Nephron (organoid): ENCODE data around the gene ZNF3.

ENCODE experiments used
- H3K27ac Mint-ChIP-seq, 3 experiments: 2 replicates each; pipeline ENCODE4 v1.8.0; 2020; ENCODE audit warnings: mixed read lengths in 3 of 3, mild to moderate bottlenecking in 2 of 3, moderate library complexity in 1 of 3
- H3K27me3 Mint-ChIP-seq: 2 replicates; pipeline ENCODE4 v1.8.0; 2021; ENCODE audit warnings: low read depth, mild to moderate bottlenecking, moderate library complexity, mixed read lengths
- H3K36me3 Mint-ChIP-seq: 2 replicates; pipeline ENCODE4 v1.8.0; 2020; ENCODE audit warnings: low read depth, mixed read lengths
- H3K4me1 Mint-ChIP-seq: 2 replicates; pipeline ENCODE4 v1.8.0; 2020; ENCODE audit warnings: mixed read lengths
- H3K4me3 Mint-ChIP-seq, 3 experiments: 2 replicates each; pipeline ENCODE4 v1.8.0; 2020; ENCODE audit warnings: mild to moderate bottlenecking in 3 of 3, mixed read lengths in 3 of 3, moderate library complexity in 2 of 3
- H3K9me3 Mint-ChIP-seq: 2 replicates; pipeline ENCODE4 v1.8.0; 2020; ENCODE audit warnings: mixed read lengths
- CTCF ChIP-seq, 3 experiments: fragments of 200-600 bp; sonication (generic); IDR thresholded peaks; one replicate each; pipeline ENCODE4 v1.5.0; 2021; ENCODE audit warnings: antibody characterized with exemption in 3 of 3; ENCODE audit not compliant: unreplicated experiment in 3 of 3

Gene ZNF3

GRCh38 chr7:100034871-100035510, 46.5 kb downstream of the ZNF3 start:
- H3K4me1 Mint-ChIP-seq, result no peaks in the 10 kb centered on the region
- H3K27me3 Mint-ChIP-seq, result no peaks in the 10 kb centered on the region
- H3K27ac Mint-ChIP-seq, result no peak overlapping the region
- TF ChIP-seq CTCF (IDR thresholded peaks at IDR 0.05; ENCODE audit: unreplicated experiment in 3 of 3), result no peak
- H3K9me3 Mint-ChIP-seq, result peaks cover 7% of the 10 kb centered on the region
- peaks cover 85% of the 10 kb centered on the region for H3K36me3 Mint-ChIP-seq
- no peak overlapping the region for H3K4me3 Mint-ChIP-seq

GRCh38 chr7:100033526-100033925, 48.0 kb downstream of the ZNF3 start:
- Mint-ChIP-seq H3K27me3 (no peaks in the 10 kb centered on the region), H3K4me1 (no peaks in the 10 kb centered on the region), H3K9me3 (peaks cover 7% of the 10 kb centered on the region), H3K27ac (no peak overlapping the region), H3K36me3 (peaks cover 89% of the 10 kb centered on the region), H3K4me3 (no peak overlapping the region)
- TF ChIP-seq CTCF (IDR thresholded peaks at IDR 0.05; ENCODE audit: unreplicated experiment in 3 of 3), result no peak

- TF ChIP-seq CTCF (IDR thresholded peaks at IDR 0.05; ENCODE audit: unreplicated experiment in 3 of 3), result no peak
- H3K27ac Mint-ChIP-seq, result no peak overlapping the region
- peaks cover 7% of the 10 kb centered on the region for H3K9me3 Mint-ChIP-seq
- H3K4me1 Mint-ChIP-seq, result no peaks in the 10 kb centered on the region
- H3K27me3 Mint-ChIP-seq, result no peaks in the 10 kb centered on the region
- no peak overlapping the region for H3K4me3 Mint-ChIP-seq
- peaks cover 79% of the 10 kb centered on the region for H3K36me3 Mint-ChIP-seq
These were observed 51.9 kb downstream of the ZNF3 start for GRCh38 chr7:100029596-100029995.

GRCh38 chr7:100027197-100027596, 54.3 kb downstream of the ZNF3 start:
- Mint-ChIP-seq H3K36me3 (peaks cover 75% of the 10 kb centered on the region), H3K4me3 (no peak overlapping the region), H3K9me3 (no peaks in the 10 kb centered on the region), H3K27me3 (no peaks in the 10 kb centered on the region), H3K4me1 (no peaks in the 10 kb centered on the region), H3K27ac (no peak overlapping the region)
- no peak for TF ChIP-seq CTCF (IDR thresholded peaks at IDR 0.05; ENCODE audit: unreplicated experiment in 3 of 3)

- H3K27me3 Mint-ChIP-seq, result no peaks in the 10 kb centered on the region
- peaks cover 58% of the 10 kb centered on the region for H3K36me3 Mint-ChIP-seq
- no peaks in the 10 kb centered on the region for H3K9me3 Mint-ChIP-seq
- H3K27ac Mint-ChIP-seq, result no peak overlapping the region
- TF ChIP-seq CTCF (IDR thresholded peaks at IDR 0.05; ENCODE audit: unreplicated experiment in 3 of 3), result no peak
- H3K4me1 Mint-ChIP-seq, result no peaks in the 10 kb centered on the region
- no peak overlapping the region for H3K4me3 Mint-ChIP-seq
These were observed 57.4 kb downstream of the ZNF3 start for GRCh38 chr7:100024020-100024619.

GRCh38 chr7:100023526-100023925, 58.0 kb downstream of the ZNF3 start:
- no peak overlapping the region for H3K4me3 Mint-ChIP-seq
- no peaks in the 10 kb centered on the region for H3K27me3 Mint-ChIP-seq
- no peak overlapping the region for H3K27ac Mint-ChIP-seq
- no peaks in the 10 kb centered on the region for H3K9me3 Mint-ChIP-seq
- H3K4me1 Mint-ChIP-seq, result no peaks in the 10 kb centered on the region
- peaks cover 55% of the 10 kb centered on the region for H3K36me3 Mint-ChIP-seq
- TF ChIP-seq CTCF (IDR thresholded peaks at IDR 0.05; ENCODE audit: unreplicated experiment in 3 of 3), result no peak
